Measurements from ENCODE around the gene KRT34.
"Not testable (repeated sequence)": the region's sequence is repeated elsewhere in the genome, so short reads cannot be mapped to it uniquely, and the experiment has no call there.

Gene KRT34

GRCh38 chr17:41347869-41348760 lies 34.0 kb downstream of the KRT34 start:
- no peak overlapping the region for H3K4me3 ChIP-seq (ENCODE audit: low read length)
- H3K27ac ChIP-seq (ENCODE audit: low read depth, low read length), result no peak overlapping the region
- no peaks in the 10 kb centered on the region for H3K9me2 ChIP-seq (replicated peaks; ENCODE audit: control insufficient read depth, low read length)
- H3K4me1 ChIP-seq (ENCODE audit: control insufficient read depth, low read length), result no peaks in the 10 kb centered on the region
- no peaks in the 10 kb centered on the region for H3K27me3 ChIP-seq (ENCODE audit: control insufficient read depth, low read length)
- no peaks in the 10 kb centered on the region for H4K20me1 ChIP-seq (ENCODE audit: control insufficient read depth, insufficient read depth, low read depth, low read length)
- no peaks in the 10 kb centered on the region for H3K79me2 ChIP-seq (ENCODE audit: control insufficient read depth, low read length)
- H3K9me3 ChIP-seq (ENCODE audit: control insufficient read depth, insufficient read depth, low read length), result no peaks in the 10 kb centered on the region
- no peaks in the 10 kb centered on the region for H3K36me3 ChIP-seq (ENCODE audit: control insufficient read depth, low read length)
- no peaks in the 10 kb centered on the region for H3F3A ChIP-seq (ENCODE audit: control insufficient read depth, insufficient read depth)
- TF ChIP-seq EZH2phosphoT487 (IDR thresholded peaks at IDR 0.05; ENCODE audit: borderline replicate concordance, low read length) (no peak), CTCF (IDR thresholded peaks at IDR 0.05; ENCODE audit: low read depth, low read length, poor library complexity, severe bottlenecking) (no peak)
- H3K4me2 ChIP-seq (ENCODE audit: low read length), result no peak overlapping the region

GRCh38 chr17:41346421-41346820 lies 35.7 kb downstream of the KRT34 start:
- H3K36me3 ChIP-seq (ENCODE audit: control insufficient read depth, low read length); H3F3A ChIP-seq (ENCODE audit: control insufficient read depth, insufficient read depth); H3K4me2 ChIP-seq (ENCODE audit: low read length); H3K4me1 ChIP-seq (ENCODE audit: control insufficient read depth, low read length); H3K9me2 ChIP-seq (replicated peaks; ENCODE audit: control insufficient read depth, low read length); H3K4me3 ChIP-seq (ENCODE audit: low read length); H3K27ac ChIP-seq (ENCODE audit: low read depth, low read length); H3K27me3 ChIP-seq (ENCODE audit: control insufficient read depth, low read length); H3K9me3 ChIP-seq (ENCODE audit: control insufficient read depth, insufficient read depth, low read length); H4K20me1 ChIP-seq (ENCODE audit: control insufficient read depth, insufficient read depth, low read depth, low read length); H3K79me2 ChIP-seq (ENCODE audit: control insufficient read depth, low read length): not testable (repeated sequence)

- 0 out of 2 replicates have a peak, but pooled peaks cover 3% of the 10 kb centered on the region for H3K9me3 ChIP-seq (ENCODE audit: control insufficient read depth, insufficient read depth, low read length)
- H3K4me2 ChIP-seq (ENCODE audit: low read length), result no peak overlapping the region
- H3K9me2 ChIP-seq (replicated peaks; ENCODE audit: control insufficient read depth, low read length), result no peaks in the 10 kb centered on the region
- no peaks in the 10 kb centered on the region for H3K36me3 ChIP-seq (ENCODE audit: control insufficient read depth, low read length)
- H3K4me1 ChIP-seq (ENCODE audit: control insufficient read depth, low read length), result no peaks in the 10 kb centered on the region
- TF ChIP-seq CTCF (IDR thresholded peaks at IDR 0.05; ENCODE audit: low read depth, low read length, poor library complexity, severe bottlenecking) (no peak), EZH2phosphoT487 (IDR thresholded peaks at IDR 0.05; ENCODE audit: borderline replicate concordance, low read length) (no peak)
- no peak overlapping the region for H3K27ac ChIP-seq (ENCODE audit: low read depth, low read length)
- no peaks in the 10 kb centered on the region for H3K27me3 ChIP-seq (ENCODE audit: control insufficient read depth, low read length)
- no peaks in the 10 kb centered on the region for H3K79me2 ChIP-seq (ENCODE audit: control insufficient read depth, low read length)
- H3F3A ChIP-seq (ENCODE audit: control insufficient read depth, insufficient read depth), result no peaks in the 10 kb centered on the region
- H4K20me1 ChIP-seq (ENCODE audit: control insufficient read depth, insufficient read depth, low read depth, low read length), result no peaks in the 10 kb centered on the region
- H3K4me3 ChIP-seq (ENCODE audit: low read length), result no peak overlapping the region
These were observed 36.1 kb downstream of the KRT34 start for GRCh38 chr17:41345992-41346391.

GRCh38 chr17:41343029-41343428 lies 39.1 kb downstream of the KRT34 start:
- no peak overlapping the region for H3K27ac ChIP-seq (ENCODE audit: low read depth, low read length)
- H3K27me3 ChIP-seq (ENCODE audit: control insufficient read depth, low read length), result no peaks in the 10 kb centered on the region
- no peaks in the 10 kb centered on the region for H3K36me3 ChIP-seq (ENCODE audit: control insufficient read depth, low read length)
- H3F3A ChIP-seq (ENCODE audit: control insufficient read depth, insufficient read depth), result no peaks in the 10 kb centered on the region
- 0 out of 2 replicates have a peak, but pooled peaks cover 3% of the 10 kb centered on the region for H3K9me3 ChIP-seq (ENCODE audit: control insufficient read depth, insufficient read depth, low read length)
- H4K20me1 ChIP-seq (ENCODE audit: control insufficient read depth, insufficient read depth, low read depth, low read length), result no peaks in the 10 kb centered on the region
- no peak overlapping the region for H3K4me2 ChIP-seq (ENCODE audit: low read length)
- no peaks in the 10 kb centered on the region for H3K79me2 ChIP-seq (ENCODE audit: control insufficient read depth, low read length)
- TF ChIP-seq EZH2phosphoT487 (IDR thresholded peaks at IDR 0.05; ENCODE audit: borderline replicate concordance, low read length) (no peak), CTCF (IDR thresholded peaks at IDR 0.05; ENCODE audit: low read depth, low read length, poor library complexity, severe bottlenecking) (no peak)
- H3K9me2 ChIP-seq (replicated peaks; ENCODE audit: control insufficient read depth, low read length), result no peaks in the 10 kb centered on the region
- no peak overlapping the region for H3K4me3 ChIP-seq (ENCODE audit: low read length)
- H3K4me1 ChIP-seq (ENCODE audit: control insufficient read depth, low read length), result peaks cover 15% of the 10 kb centered on the region
